GM12891 (cell line): ENCODE data around the gene SPSB3.
A peak's percentile ranks its signal among the peaks of the same experiment; 100 is the strongest.

Experiments
- DNase-seq: peaks from one replicate; pipeline ENCODE4 v3.0.0; 2011; ENCODE audit warnings: low spot score; ENCODE audit not compliant: insufficient read length
- FAIRE-seq: peaks from 2 replicates; lab custom pipeline; 2011; peaks lifted over from hg19 to GRCh38; lab: Jason Lieb, UNC
- PAX5 ChIP-seq: IDR thresholded peaks from 2 replicates; pipeline ENCODE4 v1.6.1; 2011; ENCODE audit warnings: low read length, moderate library complexity, mild to moderate bottlenecking; ENCODE audit not compliant: insufficient read depth, severe bottlenecking
- POLR2A ChIP-seq: IDR thresholded peaks from 2 replicates; pipeline ENCODE4 v1.6.1; 2011; ENCODE audit warnings: low read depth, low read length, control low read depth
- POLR2AphosphoS5 ChIP-seq: IDR thresholded peaks from 2 replicates; pipeline ENCODE4 v1.6.1; 2011; ENCODE audit warnings: low read depth, low read length, control low read depth
- POU2F2 ChIP-seq: IDR thresholded peaks from 2 replicates; pipeline ENCODE4 v1.6.1; 2011; ENCODE audit warnings: low read depth, mild to moderate bottlenecking, control low read depth, low read length, moderate library complexity
- SPI1 ChIP-seq: IDR thresholded peaks from 2 replicates; pipeline ENCODE4 v1.6.1; 2011; ENCODE audit warnings: low read depth, low read length, control low read depth
- TAF1 ChIP-seq: IDR thresholded peaks from 2 replicates; pipeline ENCODE4 v1.6.1; 2011; ENCODE audit warnings: low read depth, low read length, control low read depth

SPSB3 gene

DNA sequence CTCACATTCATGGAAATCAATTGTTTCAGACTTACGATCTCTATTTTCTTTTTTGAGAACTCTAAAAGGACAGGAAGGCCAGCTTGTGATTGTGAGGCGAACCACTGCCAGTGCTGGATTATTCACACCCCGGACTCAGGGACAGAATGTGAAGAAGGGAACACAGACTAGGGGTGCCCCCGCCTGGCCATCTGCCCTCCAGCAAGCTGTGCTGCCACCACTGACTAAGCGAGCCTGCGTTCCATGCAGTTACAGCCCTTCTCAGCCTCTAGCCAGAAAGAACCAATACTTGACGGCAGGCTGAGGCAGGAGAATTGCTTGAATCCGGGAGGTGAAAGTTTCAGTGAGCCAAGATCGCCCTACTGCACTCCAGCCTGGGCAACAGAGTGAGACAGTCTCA is 41.5 kb upstream of the SPSB3 start:
- DNase-seq (no peak), FAIRE-seq (peak; percentile 43)
- no peak for TF ChIP-seq TAF1
- TF ChIP-seq POLR2A: no peak
- no peak for TF ChIP-seq POU2F2
- no peak for TF ChIP-seq SPI1
- no peak for TF ChIP-seq PAX5
- no peak for TF ChIP-seq POLR2AphosphoS5

DNA sequence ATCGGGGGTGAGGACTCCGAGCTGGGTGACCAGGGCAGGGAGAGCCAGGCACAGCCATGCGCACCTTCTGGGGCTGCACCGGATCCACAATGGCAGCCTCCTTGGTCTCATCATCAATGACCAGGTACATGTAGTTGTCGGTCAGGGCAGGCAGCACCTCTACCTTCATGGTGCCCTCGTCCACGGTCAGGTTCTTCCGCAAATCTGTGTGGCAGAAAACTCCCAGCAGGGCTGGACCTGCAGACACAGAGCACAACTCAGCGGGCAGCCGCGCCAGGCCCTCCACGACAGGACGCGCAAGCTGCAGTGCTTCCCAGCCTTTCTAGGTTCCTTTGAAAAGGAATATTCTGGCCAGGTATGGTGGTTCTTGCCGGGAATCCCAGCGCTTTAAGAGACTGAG is 40.4 kb upstream of the SPSB3 start:
- FAIRE-seq (no peak), DNase-seq (no peak)
- no peak for TF ChIP-seq POU2F2
- TF ChIP-seq SPI1: no peak
- TF ChIP-seq POLR2AphosphoS5: no peak
- no peak for TF ChIP-seq PAX5
- TF ChIP-seq POLR2A: no peak
- no peak for TF ChIP-seq TAF1

DNA sequence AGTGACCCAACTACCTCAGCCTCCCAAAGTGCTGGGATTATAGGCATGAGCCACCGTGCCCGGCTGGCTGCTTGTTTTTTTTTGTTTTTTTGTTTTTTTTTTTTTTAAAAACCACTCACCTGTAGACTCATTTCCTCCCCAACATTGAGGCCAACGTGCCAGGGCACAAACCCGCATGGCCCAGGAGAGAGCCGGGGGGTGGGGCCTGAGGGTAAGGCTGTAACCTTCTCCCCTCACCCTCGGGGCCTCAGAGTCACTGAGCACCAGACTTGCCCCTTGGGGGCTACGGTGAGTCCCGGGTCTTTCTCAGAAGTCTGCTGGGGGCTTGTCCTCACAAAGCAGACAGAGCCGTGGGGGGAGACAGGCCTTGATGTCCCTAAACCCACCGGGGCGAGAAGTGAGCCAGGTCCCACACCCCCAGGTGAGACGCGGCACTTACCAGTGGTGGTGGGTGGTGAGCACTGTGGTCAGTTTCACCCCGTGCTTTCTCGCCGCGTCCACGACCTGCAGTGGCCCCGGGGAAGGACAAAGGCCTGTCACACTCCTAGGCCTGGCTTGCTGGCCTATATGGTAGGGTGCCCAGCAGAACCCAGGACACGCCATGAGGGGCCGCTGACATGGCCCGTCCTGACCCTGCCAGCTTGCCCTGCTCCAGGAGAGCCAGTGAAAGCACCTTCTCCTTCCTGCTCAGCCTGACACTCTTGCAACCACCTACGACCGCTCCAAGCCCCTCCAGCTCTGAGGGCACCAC is 39.7 kb upstream of the SPSB3 start:
- TF ChIP-seq PAX5 (no peak), TAF1 (no peak)
- FAIRE-seq (no peak), DNase-seq (no peak)

DNA sequence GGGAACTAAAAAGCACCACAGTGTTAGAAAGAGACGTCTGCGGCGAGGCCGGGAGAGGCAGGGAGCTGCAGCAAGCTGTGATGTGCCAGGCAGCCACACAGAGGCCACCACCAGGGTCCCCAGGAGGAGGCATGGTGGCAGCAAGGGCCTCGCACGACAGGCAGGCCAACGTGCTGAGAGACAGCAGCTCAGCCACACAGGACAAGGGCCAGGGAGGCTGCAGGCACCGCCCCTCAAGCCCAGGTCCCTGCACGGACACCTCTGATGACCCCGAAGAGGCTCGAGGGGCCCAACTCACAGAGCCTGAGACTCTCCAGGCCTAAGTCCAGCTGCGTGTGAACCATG is 38.5 kb upstream of the SPSB3 start:
- no peak for TF ChIP-seq POLR2AphosphoS5
- no peak for TF ChIP-seq SPI1
- FAIRE-seq (no peak), DNase-seq (no peak)

DNA sequence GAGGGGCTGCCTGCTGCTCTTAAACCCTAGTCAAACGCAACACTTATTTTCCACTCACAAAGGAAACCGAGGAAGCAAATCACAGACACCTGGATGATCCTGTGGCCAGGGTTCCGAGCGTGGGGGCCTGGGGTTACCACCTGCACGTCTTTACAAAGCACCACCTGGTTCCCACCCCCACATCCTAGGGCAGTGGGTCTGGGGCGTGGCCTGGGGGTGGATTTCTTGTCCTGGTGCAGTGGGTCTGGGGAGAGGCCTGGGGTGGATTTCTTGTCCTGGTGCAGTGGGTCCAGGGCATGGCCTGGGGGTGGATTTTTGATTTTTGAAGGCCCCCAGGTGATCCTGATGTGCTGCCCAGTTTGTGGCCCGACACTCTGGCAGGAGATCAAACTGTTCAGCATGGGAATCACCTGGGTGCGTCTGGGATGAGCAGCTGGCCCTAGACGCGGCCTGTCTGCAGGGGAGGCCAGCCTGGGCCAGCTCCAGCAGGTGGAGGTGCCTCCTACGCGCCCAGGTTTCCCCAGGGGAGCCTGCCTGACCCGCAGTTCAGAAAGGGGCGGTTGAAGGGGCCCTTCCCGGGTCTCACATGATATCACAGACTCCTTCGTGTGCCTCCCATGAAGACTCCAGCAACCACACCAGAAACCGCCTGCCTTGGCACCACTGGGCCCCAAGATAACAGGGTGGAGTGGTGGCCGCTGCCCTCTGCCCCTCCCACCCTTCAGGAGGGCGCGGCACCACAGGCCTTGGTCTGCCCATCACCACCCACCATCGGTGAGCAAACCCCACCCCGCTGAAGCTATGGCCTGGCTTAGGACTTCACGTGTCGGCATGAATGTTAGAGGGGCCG is 38.0 kb upstream of the SPSB3 start:
- FAIRE-seq (no peak), DNase-seq (no peak)
- TF ChIP-seq POLR2AphosphoS5 (no peak), PAX5 (no peak), POLR2A (no peak)

DNA sequence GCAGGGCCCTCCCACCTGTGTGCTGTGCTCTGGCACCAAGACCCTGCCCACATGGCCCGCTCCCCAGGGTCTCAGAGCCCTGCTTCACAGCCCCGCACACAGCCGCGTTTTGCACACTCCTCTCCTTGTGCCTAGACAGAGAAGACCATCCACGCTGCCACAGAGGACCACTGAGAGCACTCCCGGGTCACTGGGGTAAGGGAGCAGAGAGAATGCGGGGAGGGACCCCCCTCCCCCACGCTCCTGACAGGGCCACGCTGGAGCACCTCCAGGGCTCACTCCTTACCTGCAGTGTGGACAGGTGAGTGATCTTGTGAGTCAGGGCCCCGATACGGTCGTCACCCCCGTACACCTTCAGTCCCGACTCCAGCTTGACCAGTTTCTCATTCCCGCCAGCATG is 37.2 kb upstream of the SPSB3 start:
- FAIRE-seq (no peak), DNase-seq (no peak)
- no peak for TF ChIP-seq TAF1

DNA sequence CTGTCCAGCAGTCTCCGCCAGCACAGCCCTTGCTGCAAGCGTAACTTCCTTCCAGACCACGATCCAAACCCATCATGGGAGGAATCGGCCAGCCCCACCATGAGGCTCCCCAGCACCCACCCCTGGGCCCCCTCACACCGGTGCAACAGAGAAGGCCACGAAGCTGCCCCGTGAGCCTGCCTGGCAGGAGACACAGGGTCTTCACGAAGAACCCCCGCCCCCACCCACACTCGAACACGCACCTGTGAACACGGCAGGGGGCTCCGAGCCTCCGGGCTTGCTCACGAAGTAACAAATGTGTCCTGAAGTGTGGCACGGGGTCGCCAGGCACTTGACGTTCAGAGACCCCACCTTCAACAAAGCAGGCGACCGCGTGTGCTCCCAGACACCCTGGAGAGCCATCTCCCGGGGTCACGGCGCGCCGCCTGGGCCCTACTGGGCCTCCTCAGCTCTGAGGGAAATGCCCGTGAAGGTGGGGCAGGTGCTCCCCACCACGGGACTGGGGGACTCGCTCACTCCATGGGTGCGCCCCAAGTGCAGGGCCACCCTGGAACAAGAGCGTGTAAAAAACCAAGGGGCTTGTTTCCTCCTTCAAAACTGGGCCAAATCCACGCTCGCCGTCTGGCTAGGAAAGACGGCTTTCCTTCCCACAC is 36.6 kb upstream of the SPSB3 start:
- FAIRE-seq (no peak), DNase-seq (no peak)
- TF ChIP-seq TAF1: no peak
- no peak for TF ChIP-seq PAX5
- no peak for TF ChIP-seq SPI1
- no peak for TF ChIP-seq POLR2AphosphoS5
- TF ChIP-seq POLR2A: no peak
- no peak for TF ChIP-seq POU2F2

DNA sequence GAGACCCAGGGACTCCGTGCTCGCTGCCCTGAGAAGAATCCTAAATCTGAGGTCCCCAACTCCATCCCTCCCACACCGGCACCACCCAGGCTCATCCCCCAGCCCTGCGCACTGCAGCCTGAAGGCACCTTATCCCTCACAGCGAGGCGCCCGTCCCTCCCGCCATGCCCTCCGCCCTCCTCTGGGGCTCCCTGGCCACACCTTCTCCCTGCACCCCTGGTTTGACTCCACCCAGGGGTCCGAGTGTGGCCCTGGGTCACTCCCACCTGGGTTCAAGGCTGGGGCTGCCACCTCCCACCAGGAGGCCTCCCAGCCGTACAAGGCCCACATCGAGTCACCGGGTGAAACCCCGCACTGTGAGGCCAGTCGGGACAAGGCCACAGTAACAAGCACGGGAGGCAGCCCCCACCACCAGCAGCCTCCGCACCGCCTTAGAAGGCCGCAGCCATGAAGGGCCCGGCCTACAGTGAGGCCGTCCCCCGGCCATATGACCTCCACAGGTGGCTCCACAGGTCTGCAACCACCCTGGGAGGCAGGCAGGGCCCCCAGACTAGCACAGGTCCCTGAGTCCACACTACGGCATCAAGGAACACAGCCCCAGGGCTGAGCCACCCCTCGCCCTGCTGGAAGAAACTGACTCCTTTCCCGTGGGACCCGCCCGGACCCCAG is 36.0 kb upstream of the SPSB3 start:
- no peak for FAIRE-seq
- no peak for DNase-seq
- TF ChIP-seq POLR2AphosphoS5 (no peak), PAX5 (no peak), POLR2A (no peak), TAF1 (no peak), SPI1 (no peak), POU2F2 (no peak)

DNA sequence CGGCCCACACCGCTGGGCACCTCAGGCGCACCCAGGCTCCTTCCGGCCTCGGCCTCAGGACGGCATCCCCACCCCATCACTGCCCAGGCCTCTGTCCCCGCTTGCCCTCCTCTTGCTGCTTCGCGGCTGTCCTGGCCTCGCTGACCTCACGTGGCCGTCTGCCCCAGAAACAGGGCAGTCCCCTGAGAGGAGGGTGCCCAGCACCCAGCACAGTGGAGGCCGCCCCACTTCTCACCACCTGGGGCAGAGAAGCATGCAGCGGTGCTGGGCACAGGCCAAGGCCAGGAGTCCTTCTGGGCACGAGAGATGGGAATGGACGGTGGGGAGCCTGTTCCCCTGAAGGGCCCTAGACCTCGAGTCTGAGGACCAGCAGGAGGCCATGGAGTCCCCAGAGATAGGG is 35.3 kb upstream of the SPSB3 start:
- TF ChIP-seq TAF1 (no peak), SPI1 (no peak), POLR2A (no peak), PAX5 (no peak), POU2F2 (no peak), POLR2AphosphoS5 (no peak)
- DNase-seq (no peak), FAIRE-seq (no peak)

DNA sequence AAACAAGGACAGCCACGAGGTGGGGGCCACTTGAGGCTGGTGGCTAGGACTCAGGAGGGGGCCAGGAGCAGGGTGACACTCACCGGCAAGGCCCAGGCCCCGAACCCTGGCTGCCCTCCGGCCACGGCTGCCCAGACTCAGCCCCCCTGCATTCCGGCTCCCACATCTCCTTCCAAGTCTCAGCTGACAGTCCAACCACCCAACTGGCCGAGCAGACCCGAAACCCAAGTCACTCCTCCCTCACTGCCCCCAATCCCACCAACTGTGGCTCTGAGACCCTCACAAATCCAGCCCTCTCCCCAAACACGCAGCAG is 34.9 kb upstream of the SPSB3 start:
- DNase-seq (no peak), FAIRE-seq (no peak)
- TF ChIP-seq PAX5: no peak
- TF ChIP-seq POLR2A: no peak
- TF ChIP-seq TAF1: no peak
- TF ChIP-seq SPI1: no peak
- no peak for TF ChIP-seq POLR2AphosphoS5
- no peak for TF ChIP-seq POU2F2
